Fibroblast of skin of left biceps (primary cell): ENCODE results near the gene GADL1.
A peak's percentile ranks its signal among the peaks of the same experiment; 100 is the strongest.

Source experiments
- DNase-seq, 2 experiments: peaks; one replicate each; pipeline ENCODE4 v3.0.0-alpha.2; 2013; ENCODE audit warnings: low read depth in 2 of 2

GADL1 gene

GRCh38 chr3:30894521-30895251, at the start of gene GADL1:
TSS of gene GADL1 (minus strand) at chr3:30894661. CDS start at chr3:30894614, 47 bp downstream.
- DNase-seq: no peak

GRCh38 chr3:30944124-30944523, 49.7 kb upstream of the GADL1 start:
- no peak for DNase-seq

GRCh38 chr3:30943206-30943605, 48.7 kb upstream of the GADL1 start:
- no peak for DNase-seq

GRCh38 chr3:30941342-30941741, 46.9 kb upstream of the GADL1 start:
- DNase-seq: no peak

- no peak for DNase-seq
Measured at GRCh38 chr3:30940740-30941139, 46.3 kb upstream of the GADL1 start.

- peak in 1 of 2 experiments; percentile 13 for DNase-seq
Measured at GRCh38 chr3:30934208-30934550, 39.7 kb upstream of the GADL1 start.

- no peak for DNase-seq
Measured at GRCh38 chr3:30933478-30934207, 39.2 kb upstream of the GADL1 start.

GRCh38 chr3:30932513-30933098, 38.1 kb upstream of the GADL1 start:
- DNase-seq: no peak

- no peak for DNase-seq
Measured at GRCh38 chr3:30924763-30925162, 30.3 kb upstream of the GADL1 start.

- no peak for DNase-seq
Measured at GRCh38 chr3:30919564-30919963, 25.1 kb upstream of the GADL1 start.

GRCh38 chr3:30918761-30919160, 24.3 kb upstream of the GADL1 start:
- DNase-seq: no peak

- no peak for DNase-seq
Measured at GRCh38 chr3:30915782-30916181, 21.3 kb upstream of the GADL1 start.

- DNase-seq: peak; percentile 17
Measured at GRCh38 chr3:30914696-30915095, 20.2 kb upstream of the GADL1 start.

GRCh38 chr3:30913176-30913575, 18.7 kb upstream of the GADL1 start:
- peak; percentile 23 to 25 for DNase-seq

- DNase-seq: no peak
Measured at GRCh38 chr3:30912301-30912700, 17.8 kb upstream of the GADL1 start.

GRCh38 chr3:30908456-30909037, 14.1 kb upstream of the GADL1 start:
- DNase-seq: no peak

- no peak for DNase-seq
Measured at GRCh38 chr3:30904996-30905395, 10.5 kb upstream of the GADL1 start.

- no peak for DNase-seq
Measured at GRCh38 chr3:30895329-30895728, 868 bp upstream of the GADL1 start.

- DNase-seq: no peak
Measured at GRCh38 chr3:30893678-30894325, 659 bp downstream of the GADL1 start.

- DNase-seq: no peak
Measured at GRCh38 chr3:30890907-30891306, 3.6 kb downstream of the GADL1 start.

GRCh38 chr3:30886888-30887287, 7.6 kb downstream of the GADL1 start:
- no peak for DNase-seq

GRCh38 chr3:30878862-30879261, 15.6 kb downstream of the GADL1 start:
- no peak for DNase-seq
